ENCODE results near the gene SMYD3. TPM values are rescaled to one million over a fixed set of nuclear protein-coding genes. Genes with fewer than 3 reads are reported as not detected.

Gene SMYD3
- total RNA-seq, 6 experiments from 2014 or later = 6.3 to 10.0 (median 6.6) TPM

DNA sequence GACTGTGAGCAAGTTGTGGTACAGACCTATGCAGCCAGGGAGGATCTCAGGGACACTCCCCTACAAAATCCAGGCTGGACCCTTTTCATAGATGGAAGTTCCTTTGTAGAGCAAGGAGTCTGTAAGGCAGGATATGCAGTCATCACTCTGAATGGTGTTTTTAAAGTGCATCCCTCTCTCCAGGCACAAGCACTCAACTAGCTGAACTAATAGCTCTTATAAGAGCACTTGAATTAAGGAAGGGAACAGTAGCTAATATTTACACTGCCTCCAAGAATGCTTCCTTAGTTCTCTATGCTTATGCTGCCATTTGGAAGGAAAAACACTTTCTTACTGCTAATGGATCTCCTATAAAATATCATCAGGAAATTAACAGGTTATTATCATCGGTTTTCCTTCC, 27.0 kb upstream of the SMYD3 start:
- intact Hi-C loops (cut with DNase I) = no loop called here
- Histone ChIP-seq H3K36me3 (no peaks in the 10 kb centered on the region), H3K4me3 (no peak overlapping the region), H3K27me3 (no peaks in the 10 kb centered on the region), H3K4me1 (no peaks in the 10 kb centered on the region), H3K27ac (no peak overlapping the region), H3K9me3 (no peaks in the 10 kb centered on the region)
- DNase-seq (no peak), ATAC-seq (no peak)
- no peak for TF ChIP-seq CTCF (IDR thresholded peaks at IDR 0.05)
- TF ChIP-seq POLR2A (IDR thresholded peaks at IDR 0.05) = no peak
- WGBS (ENCODE audit: insufficient coverage, low coverage, low lambda C conversion rate, missing lambda C conversion rate) = 71% methylated on average over 1 of the region's 1 CpG

DNA sequence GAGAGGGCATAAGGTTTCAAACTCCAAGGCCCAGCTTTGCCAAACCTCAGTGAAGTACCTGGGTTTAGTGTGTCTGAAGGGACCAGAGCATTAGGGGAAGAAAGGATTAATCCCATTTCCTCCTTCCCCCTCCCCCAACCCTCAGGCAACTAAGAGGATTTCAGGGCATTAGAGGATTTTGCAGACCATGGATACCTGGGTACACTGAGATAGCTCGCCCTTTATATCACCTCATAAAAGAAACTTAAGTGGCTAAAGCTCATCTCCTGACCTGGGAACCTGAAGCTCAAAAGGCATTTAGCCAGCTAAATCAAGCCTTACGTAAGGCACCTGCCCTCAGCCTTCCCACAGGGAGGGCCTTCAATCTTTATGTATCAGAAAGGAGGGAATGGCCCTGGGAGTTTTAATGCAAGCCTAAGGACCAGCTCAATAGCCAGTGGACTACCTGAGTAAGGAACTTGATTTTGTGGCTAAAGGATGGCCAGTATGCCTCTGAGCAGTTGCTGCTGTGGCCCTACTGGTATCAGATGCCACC, 26.4 kb upstream of the SMYD3 start:
- Histone ChIP-seq H3K9me3 (no peaks in the 10 kb centered on the region), H3K36me3 (no peaks in the 10 kb centered on the region), H3K4me3 (no peak overlapping the region), H3K4me1 (no peaks in the 10 kb centered on the region), H3K27ac (no peak overlapping the region), H3K27me3 (no peaks in the 10 kb centered on the region)
- WGBS (ENCODE audit: insufficient coverage, low coverage, low lambda C conversion rate, missing lambda C conversion rate) = 79% methylated on average over 2 of the region's 2 CpGs
- DNase-seq (no peak), ATAC-seq (no peak)
- intact Hi-C loops (cut with DNase I) = no loop called here
- no peak for TF ChIP-seq POLR2A (IDR thresholded peaks at IDR 0.05)
- no peak for TF ChIP-seq CTCF (IDR thresholded peaks at IDR 0.05)

DNA sequence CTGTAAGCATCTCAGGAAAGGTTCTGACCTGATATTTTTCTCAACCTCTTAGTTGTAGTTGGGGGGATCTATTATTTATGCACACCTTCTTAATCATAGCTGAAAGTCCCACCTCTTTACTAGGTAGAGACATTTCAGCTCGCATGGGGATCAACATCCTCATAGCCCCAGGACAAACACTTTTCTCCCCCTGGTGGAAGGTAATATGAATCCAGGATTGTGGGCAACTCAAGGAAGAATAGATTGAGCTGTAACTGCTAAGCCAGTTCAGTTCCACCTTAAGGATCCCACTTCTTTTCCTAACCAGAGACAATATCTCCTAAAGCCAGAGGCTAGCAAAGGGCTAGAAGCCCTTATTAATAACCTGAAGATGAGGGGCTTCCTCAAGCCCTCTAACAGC, 25.4 kb upstream of the SMYD3 start:
- WGBS (ENCODE audit: insufficient coverage, low coverage, low lambda C conversion rate, missing lambda C conversion rate) = 63% methylated on average over 1 of the region's 1 CpG
- H3K36me3 ChIP-seq = no peaks in the 10 kb centered on the region
- H3K9me3 ChIP-seq = no peaks in the 10 kb centered on the region
- DNase-seq (no peak), ATAC-seq (peak in 1 of 4 donors; percentile 30)
- TF ChIP-seq CTCF (IDR thresholded peaks at IDR 0.05) (no peak), POLR2A (IDR thresholded peaks at IDR 0.05) (no peak)
- intact Hi-C loops (cut with DNase I) = no loop called here
- no peak overlapping the region for H3K27ac ChIP-seq
- H3K4me1 ChIP-seq = no peaks in the 10 kb centered on the region
- H3K27me3 ChIP-seq = no peaks in the 10 kb centered on the region
- H3K4me3 ChIP-seq = no peak overlapping the region

- intact Hi-C loops (cut with DNase I) = no loop called here
- DNase-seq = no peak
- Histone ChIP-seq H3K4me3 (no peak overlapping the region), H3K4me1 (no peaks in the 10 kb centered on the region), H3K27ac (no peak overlapping the region), H3K36me3 (no peaks in the 10 kb centered on the region), H3K9me3 (no peaks in the 10 kb centered on the region), H3K27me3 (no peaks in the 10 kb centered on the region)
- WGBS (ENCODE audit: insufficient coverage, low coverage, low lambda C conversion rate, missing lambda C conversion rate) = 44% methylated on average over 2 of the region's 2 CpGs
- no peak for ATAC-seq
- no peak for TF ChIP-seq POLR2A (IDR thresholded peaks at IDR 0.05)
- no peak for TF ChIP-seq CTCF (IDR thresholded peaks at IDR 0.05)
These were observed 23.4 kb upstream of the SMYD3 start for GRCh38 chr1:246530482-246530881.
